A673 (cell line): Measurements from ENCODE around the gene PHF2. TPM values are rescaled to one million over a fixed set of nuclear protein-coding genes. Genes with fewer than 3 reads are reported as not detected.

Experiments
- BruUV-seq: library from RNA; stranded (reverse); fragments of 400-500 nt; replicated peaks from 2 replicates; lab custom pipeline; 2021; lab: Mats Ljungman, UMichigan
- CTCF ChIA-PET: fragments of 300-600 bp; sonication (Branson Sonifier 250); formaldehyde crosslinking; loops from one replicate; lab custom pipeline; 2022; ENCODE audit warnings: antibody characterized with exemption; lab: Charles Lee
- POLR2A ChIA-PET: fragments of 300-600 bp; sonication (Branson Sonifier 250); formaldehyde crosslinking; loops from one replicate; lab custom pipeline; 2022; ENCODE audit warnings: antibody characterized with exemption; ENCODE audit not compliant: low non-redundant PET; lab: Charles Lee
- DNase-seq: peaks from one replicate; pipeline ENCODE4 v3.0.0-alpha.2; 2015; ENCODE audit warnings: low spot score
- H3K27ac ChIP-seq: fragments of 200-600 bp; sonication (generic); 2 replicates; pipeline ENCODE4 v1.5.1; 2016; ENCODE audit warnings: mixed run types, low read depth, mild to moderate bottlenecking, mixed read lengths, antibody characterized with exemption, low read length; ENCODE audit not compliant: poor library complexity, severe bottlenecking
- H3K27me3 ChIP-seq: fragments of 200-600 bp; sonication (generic); replicated peaks from 2 replicates; pipeline ENCODE4 v1.6.1; 2017; ENCODE audit warnings: mixed run types, low read depth, mild to moderate bottlenecking, mixed read lengths, antibody characterized with exemption, low read length; ENCODE audit not compliant: insufficient read depth, poor library complexity
- H3K36me3 ChIP-seq: fragments of 200-600 bp; sonication (generic); 2 replicates; pipeline ENCODE4 v1.6.1; 2016; ENCODE audit warnings: mixed run types, mild to moderate bottlenecking, mixed read lengths, antibody characterized with exemption, low read length; ENCODE audit not compliant: insufficient read depth, poor library complexity, severe bottlenecking
- H3K4me1 ChIP-seq: fragments of 200-600 bp; sonication (generic); 2 replicates; pipeline ENCODE4 v1.6.1; 2017; ENCODE audit warnings: mixed run types, mild to moderate bottlenecking, mixed read lengths, antibody characterized with exemption, low read length; ENCODE audit not compliant: insufficient read depth, poor library complexity, severe bottlenecking
- H3K4me3 ChIP-seq: fragments of 200-600 bp; sonication (generic); 2 replicates; pipeline ENCODE4 v1.5.1; 2016; ENCODE audit warnings: low read depth, mixed run types, mild to moderate bottlenecking, mixed read lengths, low read length; ENCODE audit not compliant: poor library complexity, severe bottlenecking
- H3K9me3 ChIP-seq: fragments of 200-600 bp; sonication (generic); 2 replicates; pipeline ENCODE4 v1.6.1; 2016; ENCODE audit warnings: mixed run types, low read depth, mild to moderate bottlenecking, mixed read lengths, antibody characterized with exemption, low read length; ENCODE audit not compliant: poor library complexity, severe bottlenecking
- CTCF ChIP-seq: fragments of 300-800, 200-600 bp; sonication (generic); conservative IDR thresholded peaks from 2 replicates; pipeline ENCODE4 v1.5.1; 2017; ENCODE audit warnings: low read depth, mild to moderate bottlenecking, antibody characterized with exemption, low read length, moderate library complexity, mixed read lengths
- EZH2 ChIP-seq: fragments of 200-600 bp; sonication (generic); IDR thresholded peaks from 2 replicates; pipeline ENCODE4 v1.6.1; 2017; ENCODE audit warnings: borderline replicate concordance, low read depth, mild to moderate bottlenecking, mixed read lengths, antibody characterized with exemption, low read length; ENCODE audit not compliant: poor library complexity, severe bottlenecking
- intact Hi-C: fragments of 100-400 bp; cut with micrococcal nuclease; formaldehyde crosslinking; loops from one replicate; pipeline ENCODE4 v1.10.0; 2022; ENCODE audit not compliant: unreplicated experiment
- total RNA-seq: library from RNA; stranded (reverse); gene quantifications from 2 replicates; pipeline ENCODE4 v1.2.3, GENCODE V29; 2021

PHF2 gene
- total RNA-seq, 1 experiment from 2014 or later, result 32.7 TPM

DNA sequence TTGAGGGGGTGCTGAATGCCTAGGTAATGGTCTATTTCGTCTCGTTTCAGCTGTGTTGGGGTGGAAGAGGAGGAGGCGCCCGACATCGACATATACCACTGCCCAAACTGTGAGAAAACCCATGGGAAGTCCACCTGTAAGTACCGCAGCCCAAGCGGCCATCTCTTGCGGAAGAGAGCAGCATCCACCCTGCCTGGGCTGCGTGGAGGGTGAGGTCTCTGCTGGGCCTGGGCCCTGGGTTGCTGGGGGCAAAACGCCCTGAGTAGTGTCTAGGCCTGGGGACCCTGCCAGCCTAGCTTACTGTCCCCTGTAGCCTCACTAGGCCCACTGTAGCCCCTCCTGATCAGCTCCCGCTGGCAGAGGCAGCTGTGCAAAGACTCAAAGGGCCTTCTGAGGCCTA is 53.5 kb downstream of the PHF2 start:
- no peak for DNase-seq
- H3K36me3 ChIP-seq, result no peaks in the 10 kb centered on the region
- no peak overlapping the region for H3K27ac ChIP-seq
- no peak overlapping the region for H3K4me3 ChIP-seq
- POLR2A ChIA-PET, result no interaction called here
- TF ChIP-seq EZH2 (no peak), CTCF (no peak)
- intact Hi-C loops, result no loop called here
- peaks cover 7% of the 10 kb centered on the region for H3K9me3 ChIP-seq
- H3K4me1 ChIP-seq, result no peaks in the 10 kb centered on the region
- CTCF ChIA-PET, result no interaction called here
- H3K27me3 ChIP-seq, result no peaks in the 10 kb centered on the region
- BruUV-seq, result no TSS peak

DNA sequence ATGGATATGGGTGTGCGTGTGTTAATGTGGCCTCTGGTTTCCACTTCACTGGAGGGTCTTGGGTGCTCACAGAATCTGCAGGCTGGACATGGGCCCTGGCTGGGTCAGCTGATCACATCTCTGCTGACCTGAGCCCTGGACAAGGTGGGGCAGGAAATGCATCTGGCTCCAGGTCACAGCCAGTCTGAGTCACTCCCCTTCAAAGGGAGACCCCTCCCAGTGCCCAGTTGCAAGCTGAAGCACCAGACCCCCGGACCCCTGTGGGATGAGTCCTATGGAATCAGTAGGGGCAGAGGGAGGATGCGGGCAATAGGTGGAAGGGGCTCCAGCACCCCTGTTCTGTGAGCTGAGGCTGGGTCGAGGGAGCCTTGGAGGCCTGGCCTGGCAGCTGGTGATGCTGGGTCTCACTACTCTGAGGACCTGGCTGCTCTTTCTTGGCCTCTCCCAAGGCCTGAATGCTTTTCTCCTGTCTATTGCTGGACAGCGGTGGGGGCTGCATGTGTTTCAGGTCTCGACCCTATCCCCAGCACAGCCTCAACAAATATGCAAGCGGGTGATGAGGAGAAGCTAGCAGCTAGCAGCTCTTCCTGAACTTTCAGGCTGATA is 54.5 kb downstream of the PHF2 start:
- H3K36me3 ChIP-seq, result no peaks in the 10 kb centered on the region
- TF ChIP-seq EZH2, result no peak
- TF ChIP-seq CTCF, result no peak
- BruUV-seq, result no TSS peak
- H3K4me3 ChIP-seq, result no peak overlapping the region
- no peaks in the 10 kb centered on the region for H3K27me3 ChIP-seq
- H3K4me1 ChIP-seq, result no peaks in the 10 kb centered on the region
- H3K9me3 ChIP-seq, result peaks cover 7% of the 10 kb centered on the region
- intact Hi-C loops, result no loop called here
- no peak for DNase-seq
- ChIA-PET POLR2A (no interaction called here), CTCF (no interaction called here)
- H3K27ac ChIP-seq, result no peak overlapping the region

DNA sequence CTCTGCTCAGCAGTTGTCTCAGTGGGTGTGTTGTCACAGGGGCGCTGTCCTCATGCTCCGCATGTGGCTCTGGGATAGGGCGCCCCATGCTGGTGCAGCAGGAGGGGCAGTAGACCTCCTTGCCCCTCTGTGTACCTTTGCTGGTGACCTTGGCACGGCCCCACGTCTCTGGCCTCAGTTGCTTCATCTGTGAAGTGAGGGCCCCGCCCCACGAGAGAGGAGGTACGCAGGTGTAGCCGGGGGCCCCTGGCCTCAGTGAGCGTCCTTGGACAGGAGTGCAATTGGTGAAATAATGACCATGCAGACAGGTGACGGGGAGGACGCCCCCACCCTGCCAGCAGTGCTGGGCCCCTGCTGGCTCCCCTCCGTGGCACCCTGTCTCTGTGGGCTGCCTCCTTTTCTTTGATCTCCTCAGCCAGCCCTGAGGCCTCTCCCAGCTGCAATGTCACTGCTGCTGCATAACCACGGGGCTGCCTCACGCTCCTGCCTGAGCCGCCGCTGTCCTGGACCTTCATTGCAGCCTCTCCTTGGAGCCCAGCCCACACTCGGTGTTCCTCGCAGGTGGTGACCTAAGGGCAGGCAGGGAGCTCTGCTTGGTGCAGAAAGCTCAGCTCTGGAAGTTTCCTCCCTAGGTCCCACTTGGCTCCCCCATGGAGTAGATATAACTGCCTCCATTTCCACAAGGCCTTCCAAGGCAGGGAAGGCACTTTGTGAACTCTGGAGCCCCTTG is 57.3 kb downstream of the PHF2 start:
- intact Hi-C loops, result no loop called here
- no TSS peak for BruUV-seq
- H3K27me3 ChIP-seq, result no peaks in the 10 kb centered on the region
- CTCF ChIA-PET, result no interaction called here
- no peaks in the 10 kb centered on the region for H3K4me1 ChIP-seq
- no peak for DNase-seq
- peaks cover 21% of the 10 kb centered on the region for H3K36me3 ChIP-seq
- POLR2A ChIA-PET, result no interaction called here
- H3K9me3 ChIP-seq, result peaks cover 7% of the 10 kb centered on the region
- no peak overlapping the region for H3K4me3 ChIP-seq
- TF ChIP-seq CTCF, result no peak
- TF ChIP-seq EZH2, result no peak
- no peak overlapping the region for H3K27ac ChIP-seq
